Heart left ventricle (tissue), 13 donors: ENCODE data around the gene COX14.

Experiments
- POLR2A ChIP-seq, 2 donors: fragments of 450-650 bp; IDR thresholded peaks; one replicate each; pipeline ENCODE4 v1.6.1; 2017; ENCODE audit warnings: antibody characterized with exemption in 2 of 2, mild to moderate bottlenecking in 2 of 2, moderate library complexity in 2 of 2
- TF ChIP-seq, protein P1 (sequence below), 12 donors: fragments of 200-600 bp; sonication (generic) in 4 of 12; IDR thresholded peaks; one replicate each; pipeline versions ENCODE4 v1.5.0 to v1.8.0; 2018 to 2022; ENCODE audit warnings: antibody characterized with exemption in 12 of 12, mild to moderate bottlenecking in 5 of 12
- donor health status: ischemic (EF 13 %, LVEDD 7.1; RV severe dilation, severe dysfunction).
- donor health status: DM: no; HTN: yes; CAD: no.
- donor health status: DM: no; HTN: no; CAD: no.
- donor health status: ischemic (EF 25% LVEDD 6.9; RV normal size, moderate dysfunction).
- donor health status: ischemic (EF 25% LVEDD 5.7; RV mildly dilated, moderate dysfunction).
- donor health status: ischemic (EF 35%, LVEDD 5.7; RV mildly dilated, moderate dysfunction).
- donor health status: nonischemic (EF 11% LVEDD 7.7; RV severe dilation, severe dysfunction).
- donor health status: DM: yes; HTN: yes; CAD: no.
- donor health status: PGD.
- donor health status: ischemic (EF 29% LVEDD 5.4; RV normal size, mild dysfunction).
- donor health status: nonischemic (EF 23%, LVEDD 6.1; RV moderate dilation, normal function).

DNA sequence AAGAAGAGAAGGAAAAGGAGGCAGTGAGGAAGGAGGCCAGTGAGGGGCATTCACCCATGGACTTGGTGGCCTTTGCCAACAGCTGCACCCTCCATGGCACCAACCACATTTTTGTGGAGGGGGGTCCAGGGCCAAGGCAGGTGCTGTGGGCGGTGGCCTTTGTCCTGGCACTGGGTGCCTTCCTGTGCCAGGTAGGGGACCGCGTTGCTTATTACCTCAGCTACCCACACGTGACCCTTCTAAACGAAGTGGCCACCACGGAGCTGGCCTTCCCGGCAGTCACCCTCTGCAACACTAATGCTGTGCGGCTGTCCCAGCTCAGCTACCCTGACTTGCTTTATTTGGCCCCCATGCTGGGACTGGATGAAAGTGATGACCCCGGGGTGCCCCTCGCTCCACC, 38.3 kb upstream of the COX14 start:
- TF ChIP-seq, protein P1, sequence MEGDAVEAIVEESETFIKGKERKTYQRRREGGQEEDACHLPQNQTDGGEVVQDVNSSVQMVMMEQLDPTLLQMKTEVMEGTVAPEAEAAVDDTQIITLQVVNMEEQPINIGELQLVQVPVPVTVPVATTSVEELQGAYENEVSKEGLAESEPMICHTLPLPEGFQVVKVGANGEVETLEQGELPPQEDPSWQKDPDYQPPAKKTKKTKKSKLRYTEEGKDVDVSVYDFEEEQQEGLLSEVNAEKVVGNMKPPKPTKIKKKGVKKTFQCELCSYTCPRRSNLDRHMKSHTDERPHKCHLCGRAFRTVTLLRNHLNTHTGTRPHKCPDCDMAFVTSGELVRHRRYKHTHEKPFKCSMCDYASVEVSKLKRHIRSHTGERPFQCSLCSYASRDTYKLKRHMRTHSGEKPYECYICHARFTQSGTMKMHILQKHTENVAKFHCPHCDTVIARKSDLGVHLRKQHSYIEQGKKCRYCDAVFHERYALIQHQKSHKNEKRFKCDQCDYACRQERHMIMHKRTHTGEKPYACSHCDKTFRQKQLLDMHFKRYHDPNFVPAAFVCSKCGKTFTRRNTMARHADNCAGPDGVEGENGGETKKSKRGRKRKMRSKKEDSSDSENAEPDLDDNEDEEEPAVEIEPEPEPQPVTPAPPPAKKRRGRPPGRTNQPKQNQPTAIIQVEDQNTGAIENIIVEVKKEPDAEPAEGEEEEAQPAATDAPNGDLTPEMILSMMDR (IDR thresholded peaks at IDR 0.05), result no peak
- TF ChIP-seq POLR2A (IDR thresholded peaks at IDR 0.05), result no peak
